WERI-Rb-1 (cell line): ENCODE measurements around the gene ZPBP2.

Experiments used
- DNase-seq: peaks from one replicate; pipeline ENCODE4 v3.0.0-alpha.2; 2020
- H3K27ac ChIP-seq: fragments of 250-450 bp; sonication (Bioruptor Pico); 2 replicates; pipeline ENCODE4 v1.5.1; 2020; ENCODE audit warnings: mild to moderate bottlenecking, moderate library complexity
- H3K27me3 ChIP-seq: fragments of 250-450 bp; sonication (Bioruptor Pico); 2 replicates; pipeline ENCODE4 v1.5.1; 2021; ENCODE audit warnings: mild to moderate bottlenecking, low read depth, moderate library complexity; ENCODE audit not compliant: insufficient read depth, severe bottlenecking
- H3K36me3 ChIP-seq: fragments of 250-450 bp; sonication (Bioruptor Pico); 2 replicates; pipeline ENCODE4 v1.5.1; 2020; ENCODE audit warnings: mild to moderate bottlenecking, moderate library complexity
- H3K4me3 ChIP-seq: 2 replicates; pipeline ENCODE4 v1.5.1; 2011; ENCODE audit warnings: low read depth, mild to moderate bottlenecking, control low read depth, low read length
- H3K9me3 ChIP-seq: fragments of 250-450 bp; sonication (Bioruptor Pico); 2 replicates; pipeline ENCODE4 v1.5.1; 2021; ENCODE audit warnings: mild to moderate bottlenecking, moderate library complexity; ENCODE audit not compliant: severe bottlenecking
- TF ChIP-seq, protein P1 (sequence below): IDR thresholded peaks from 2 replicates; pipeline ENCODE4 v1.5.1; 2011; ENCODE audit warnings: low read depth, mild to moderate bottlenecking, control low read depth, inconsistent platforms, low read length

ZPBP2 gene

DNA sequence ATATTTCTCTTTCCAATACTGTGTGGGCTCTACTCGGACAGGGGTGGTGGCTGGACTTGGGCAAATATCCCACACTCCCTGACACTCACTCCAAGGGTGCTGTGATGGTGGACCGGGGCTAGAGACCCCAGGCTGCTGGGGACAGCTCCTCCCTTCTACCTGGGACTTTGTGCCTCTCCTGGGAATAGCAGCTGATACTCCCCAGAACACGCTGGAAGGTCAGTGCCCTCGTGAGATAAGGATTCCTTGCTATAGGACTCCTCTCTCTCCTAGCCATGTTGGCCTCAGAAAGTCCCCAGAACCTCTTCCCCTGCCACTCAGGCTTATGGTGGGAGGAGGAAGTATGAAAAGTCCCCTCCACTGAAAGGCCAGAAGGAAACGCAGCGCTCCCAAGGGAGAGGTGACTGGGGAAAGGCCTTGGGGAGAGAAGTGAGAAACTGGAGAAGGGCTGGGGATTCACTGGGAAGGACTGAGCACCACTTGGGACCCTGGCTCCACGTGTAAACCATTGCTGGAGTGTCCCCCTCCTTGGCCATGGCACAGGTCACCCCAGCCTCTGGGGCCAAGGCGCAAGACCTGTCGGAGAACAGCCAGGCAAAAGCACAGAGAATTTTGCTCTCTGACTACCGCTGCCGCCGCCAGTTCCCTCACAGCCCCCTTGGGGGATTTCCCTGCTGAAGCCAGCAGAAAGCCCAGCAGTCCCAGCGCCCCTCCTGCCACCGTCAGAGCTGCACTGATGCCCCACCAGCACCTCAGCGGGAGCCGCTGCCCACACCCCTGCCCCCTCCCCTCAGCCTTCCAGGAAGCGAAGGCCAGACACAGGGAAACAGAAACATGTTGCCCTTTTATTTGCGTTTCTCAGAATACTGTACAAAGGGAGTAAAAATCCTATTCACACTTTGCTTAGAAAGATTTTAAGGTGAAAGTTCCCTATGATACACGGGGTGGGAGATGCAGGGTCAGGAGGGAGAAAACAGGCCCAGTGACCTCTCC is 52.5 kb downstream of the ZPBP2 start:
- no peak for DNase-seq
- Histone ChIP-seq H3K9me3 (no peaks in the 10 kb centered on the region), H3K27ac (no peak overlapping the region), H3K4me3 (no peak overlapping the region), H3K27me3 (no peaks in the 10 kb centered on the region), H3K36me3 (peaks cover 42% of the 10 kb centered on the region)
- TF ChIP-seq, protein P1, sequence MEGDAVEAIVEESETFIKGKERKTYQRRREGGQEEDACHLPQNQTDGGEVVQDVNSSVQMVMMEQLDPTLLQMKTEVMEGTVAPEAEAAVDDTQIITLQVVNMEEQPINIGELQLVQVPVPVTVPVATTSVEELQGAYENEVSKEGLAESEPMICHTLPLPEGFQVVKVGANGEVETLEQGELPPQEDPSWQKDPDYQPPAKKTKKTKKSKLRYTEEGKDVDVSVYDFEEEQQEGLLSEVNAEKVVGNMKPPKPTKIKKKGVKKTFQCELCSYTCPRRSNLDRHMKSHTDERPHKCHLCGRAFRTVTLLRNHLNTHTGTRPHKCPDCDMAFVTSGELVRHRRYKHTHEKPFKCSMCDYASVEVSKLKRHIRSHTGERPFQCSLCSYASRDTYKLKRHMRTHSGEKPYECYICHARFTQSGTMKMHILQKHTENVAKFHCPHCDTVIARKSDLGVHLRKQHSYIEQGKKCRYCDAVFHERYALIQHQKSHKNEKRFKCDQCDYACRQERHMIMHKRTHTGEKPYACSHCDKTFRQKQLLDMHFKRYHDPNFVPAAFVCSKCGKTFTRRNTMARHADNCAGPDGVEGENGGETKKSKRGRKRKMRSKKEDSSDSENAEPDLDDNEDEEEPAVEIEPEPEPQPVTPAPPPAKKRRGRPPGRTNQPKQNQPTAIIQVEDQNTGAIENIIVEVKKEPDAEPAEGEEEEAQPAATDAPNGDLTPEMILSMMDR, result no peak

- TF ChIP-seq, protein P1, result no peak
- H3K4me3 ChIP-seq, result no peak overlapping the region
- no peaks in the 10 kb centered on the region for H3K9me3 ChIP-seq
- H3K27me3 ChIP-seq, result no peaks in the 10 kb centered on the region
- no peak overlapping the region for H3K27ac ChIP-seq
- DNase-seq, result no peak
- H3K36me3 ChIP-seq, result peaks cover 42% of the 10 kb centered on the region
Observed at GRCh38 chr17:39921323-39921722, 53.3 kb downstream of the ZPBP2 start.

DNA sequence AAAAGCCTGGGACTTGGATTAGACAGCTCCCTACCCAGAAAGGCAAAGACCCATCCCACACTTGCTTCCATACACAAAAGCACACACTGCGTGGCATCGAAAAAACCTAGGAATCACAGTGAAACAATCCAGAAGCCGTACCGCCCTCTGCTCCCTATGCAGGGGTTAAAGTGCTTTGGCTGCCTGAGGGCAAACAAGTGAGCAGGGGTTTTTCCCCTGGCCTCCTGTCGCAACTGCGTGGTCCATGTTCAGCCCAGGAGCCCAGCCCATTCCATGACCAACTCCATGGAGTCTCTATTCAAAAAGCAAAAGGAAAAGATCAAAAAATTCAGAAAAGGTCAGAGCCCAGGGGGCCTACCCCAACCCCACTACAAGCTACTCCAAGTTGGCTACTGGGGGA is 54.0 kb downstream of the ZPBP2 start:
- DNase-seq, result no peak
- peaks cover 42% of the 10 kb centered on the region for H3K36me3 ChIP-seq
- TF ChIP-seq, protein P1, result no peak
- no peak overlapping the region for H3K4me3 ChIP-seq
- H3K9me3 ChIP-seq, result no peaks in the 10 kb centered on the region
- no peaks in the 10 kb centered on the region for H3K27me3 ChIP-seq
- H3K27ac ChIP-seq, result no peak overlapping the region

GRCh38 chr17:39923230-39923629 is 55.2 kb downstream of the ZPBP2 start:
- Histone ChIP-seq H3K4me3 (no peak overlapping the region), H3K36me3 (peaks cover 42% of the 10 kb centered on the region), H3K9me3 (no peaks in the 10 kb centered on the region), H3K27me3 (no peaks in the 10 kb centered on the region), H3K27ac (no peak overlapping the region)
- TF ChIP-seq, protein P1, result no peak
- DNase-seq, result no peak

DNA sequence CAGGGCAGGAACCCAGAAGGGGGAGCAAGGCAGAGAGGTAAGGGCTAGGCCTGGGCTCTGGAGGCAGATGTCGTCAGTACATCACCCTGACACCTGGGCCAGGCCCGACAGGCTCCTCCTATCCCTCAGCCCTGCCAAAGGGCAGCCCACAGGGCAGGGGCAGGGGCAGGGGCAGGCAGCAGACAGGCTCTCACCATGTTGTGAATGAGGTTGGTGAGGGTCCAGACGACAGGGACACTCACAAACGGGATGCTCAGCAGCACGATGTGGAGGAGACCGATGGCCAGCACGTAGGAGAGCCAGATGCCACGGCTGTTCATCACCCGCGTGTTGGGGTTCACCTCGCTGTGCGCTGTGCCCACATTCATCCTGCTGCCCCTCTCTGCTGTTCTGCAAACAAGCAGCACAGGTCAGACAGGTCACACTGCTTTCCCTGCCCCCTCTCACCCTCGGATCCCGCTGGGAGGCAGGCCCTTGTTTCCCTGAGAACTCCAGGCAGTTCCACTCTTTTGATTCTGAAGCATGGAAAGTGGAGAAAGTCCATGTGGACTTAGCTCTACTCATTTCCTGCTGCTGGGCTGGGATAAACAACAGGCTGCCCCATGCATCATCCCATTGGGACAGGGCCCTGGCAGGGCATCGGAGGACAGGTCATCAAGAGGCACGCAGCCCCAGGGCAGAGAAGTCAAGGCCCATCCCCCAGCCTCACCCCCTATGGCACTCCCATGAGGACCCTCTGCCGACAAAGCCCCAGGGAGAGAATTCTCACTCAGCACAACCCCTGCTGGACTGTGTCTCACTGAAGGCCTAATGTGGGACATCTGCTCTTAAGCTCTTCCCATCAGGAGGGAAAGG is 56.1 kb downstream of the ZPBP2 start:
- H3K36me3 ChIP-seq, result peaks cover 41% of the 10 kb centered on the region
- no peaks in the 10 kb centered on the region for H3K9me3 ChIP-seq
- no peak overlapping the region for H3K4me3 ChIP-seq
- H3K27me3 ChIP-seq, result no peaks in the 10 kb centered on the region
- DNase-seq, result no peak
- TF ChIP-seq, protein P1, result peak; percentile 38; the same call in 1 of the 2 replicates
- H3K27ac ChIP-seq, result no peak overlapping the region
